GM19455 (cell line): ENCODE measurements around the gene PTPN4.
A peak's percentile ranks its signal among the peaks of the same experiment; 100 is the strongest.

Experiments
- ATAC-seq: cut with Tn5 transposase; IDR thresholded peaks from one replicate; pipeline ENCODE4 v1.9.1; 2021; ENCODE audit not compliant: unreplicated experiment

The PTPN4 gene, protein sequence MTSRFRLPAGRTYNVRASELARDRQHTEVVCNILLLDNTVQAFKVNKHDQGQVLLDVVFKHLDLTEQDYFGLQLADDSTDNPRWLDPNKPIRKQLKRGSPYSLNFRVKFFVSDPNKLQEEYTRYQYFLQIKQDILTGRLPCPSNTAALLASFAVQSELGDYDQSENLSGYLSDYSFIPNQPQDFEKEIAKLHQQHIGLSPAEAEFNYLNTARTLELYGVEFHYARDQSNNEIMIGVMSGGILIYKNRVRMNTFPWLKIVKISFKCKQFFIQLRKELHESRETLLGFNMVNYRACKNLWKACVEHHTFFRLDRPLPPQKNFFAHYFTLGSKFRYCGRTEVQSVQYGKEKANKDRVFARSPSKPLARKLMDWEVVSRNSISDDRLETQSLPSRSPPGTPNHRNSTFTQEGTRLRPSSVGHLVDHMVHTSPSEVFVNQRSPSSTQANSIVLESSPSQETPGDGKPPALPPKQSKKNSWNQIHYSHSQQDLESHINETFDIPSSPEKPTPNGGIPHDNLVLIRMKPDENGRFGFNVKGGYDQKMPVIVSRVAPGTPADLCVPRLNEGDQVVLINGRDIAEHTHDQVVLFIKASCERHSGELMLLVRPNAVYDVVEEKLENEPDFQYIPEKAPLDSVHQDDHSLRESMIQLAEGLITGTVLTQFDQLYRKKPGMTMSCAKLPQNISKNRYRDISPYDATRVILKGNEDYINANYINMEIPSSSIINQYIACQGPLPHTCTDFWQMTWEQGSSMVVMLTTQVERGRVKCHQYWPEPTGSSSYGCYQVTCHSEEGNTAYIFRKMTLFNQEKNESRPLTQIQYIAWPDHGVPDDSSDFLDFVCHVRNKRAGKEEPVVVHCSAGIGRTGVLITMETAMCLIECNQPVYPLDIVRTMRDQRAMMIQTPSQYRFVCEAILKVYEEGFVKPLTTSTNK

DNA sequence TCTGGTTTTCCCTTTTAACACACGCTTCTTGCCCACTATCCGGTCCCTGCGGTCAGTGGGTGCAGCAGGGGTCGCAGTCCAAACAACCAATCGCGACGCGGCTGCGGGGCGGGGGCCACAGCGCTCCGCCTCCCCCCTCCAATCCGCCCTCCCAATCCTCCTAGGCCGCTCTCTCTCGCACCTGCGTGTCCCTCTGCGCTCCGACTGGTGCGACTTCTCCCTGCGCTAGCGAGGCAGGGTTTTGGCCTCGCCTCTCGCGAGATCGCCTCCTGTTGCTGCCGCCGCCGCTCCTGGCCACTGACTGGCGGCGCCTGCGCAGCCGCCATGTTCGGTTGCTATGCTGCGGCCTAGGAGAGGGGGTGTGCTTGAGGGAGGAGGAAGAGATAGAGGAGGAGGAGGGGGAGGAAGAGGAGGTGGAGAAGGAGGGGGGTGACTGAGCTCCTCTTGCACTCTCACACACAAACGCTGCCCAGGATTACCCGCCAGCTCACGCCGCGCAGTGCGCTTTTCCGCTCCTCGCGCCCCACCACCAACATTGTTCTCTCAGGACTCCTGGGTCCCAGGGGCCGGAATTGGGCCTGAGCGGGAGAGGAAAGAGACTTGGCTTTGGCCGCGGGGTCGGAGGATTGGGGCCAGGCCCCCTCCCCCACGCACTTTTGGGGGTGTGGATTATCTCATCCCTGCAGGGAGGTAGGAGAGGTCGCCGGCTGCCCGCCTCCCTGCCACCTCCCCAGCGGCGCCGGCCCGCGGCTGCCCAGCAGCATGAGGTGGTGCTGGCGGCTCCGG lies at the start of gene PTPN4:
TSS of gene PTPN4 (plus strand) at position 472 of the 786 bp plus-strand sequence. CDS start 49,932 bp downstream, outside the sequence.
- peak; percentile 93 for ATAC-seq

DNA sequence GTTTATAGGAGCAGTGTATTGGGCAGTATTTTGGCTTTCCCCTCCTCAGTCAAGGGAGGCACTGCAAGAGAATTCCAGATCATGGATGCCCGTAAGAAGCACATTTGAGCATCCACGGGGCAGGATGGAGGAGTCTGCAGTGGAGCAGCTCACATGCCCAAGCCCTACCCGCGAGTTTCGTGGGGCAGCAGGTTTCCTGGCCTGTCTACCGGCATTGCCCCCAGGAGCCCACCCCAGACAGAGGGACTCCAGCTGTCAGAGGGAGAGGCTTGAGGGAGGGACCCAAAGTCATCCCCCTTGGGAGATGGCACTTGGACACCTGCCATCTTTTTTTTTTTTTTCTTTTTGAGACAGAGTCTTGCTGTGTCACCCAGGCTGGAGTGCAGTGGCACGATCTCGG lies 49.4 kb upstream of the PTPN4 start:
- no peak for ATAC-seq

DNA sequence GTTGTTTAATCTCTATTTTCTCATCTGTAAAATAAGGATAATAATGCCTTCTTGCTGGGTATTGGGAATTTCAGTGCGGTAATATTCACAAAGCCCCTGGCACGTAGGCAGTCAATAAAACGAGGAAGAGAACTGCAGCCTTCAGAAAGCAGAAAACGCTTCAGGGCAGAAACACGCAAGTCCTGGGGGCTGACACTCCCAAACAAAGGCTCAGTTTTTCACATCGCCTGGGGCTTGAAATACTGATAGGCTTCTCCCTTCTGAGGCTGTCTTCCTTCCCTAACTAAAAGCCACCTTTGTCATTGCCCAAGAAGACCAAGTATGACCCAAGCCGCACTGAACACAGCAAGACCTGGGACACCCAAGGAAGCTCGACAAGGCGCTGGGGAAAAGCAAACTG lies 48.4 kb upstream of the PTPN4 start:
- ATAC-seq: no peak

DNA sequence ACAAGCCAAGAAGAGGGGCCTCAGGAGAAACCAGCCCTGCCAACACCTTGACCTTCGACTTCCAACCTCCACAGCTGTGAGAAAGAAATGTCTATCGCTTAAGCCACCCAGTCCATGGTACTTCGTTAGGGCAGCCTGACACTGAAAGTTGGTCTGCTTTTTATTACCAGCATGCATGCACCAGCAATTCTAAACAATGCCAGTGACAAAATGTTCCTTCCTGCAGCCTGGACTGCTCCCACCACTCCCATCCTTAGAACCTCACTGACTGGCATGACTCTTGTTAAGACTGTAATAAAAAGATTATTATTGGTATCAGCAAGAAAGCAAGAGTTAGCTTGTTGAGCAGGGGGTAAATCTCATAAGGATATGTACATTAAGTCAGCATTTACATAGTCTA lies 47.2 kb upstream of the PTPN4 start:
- ATAC-seq: no peak

DNA sequence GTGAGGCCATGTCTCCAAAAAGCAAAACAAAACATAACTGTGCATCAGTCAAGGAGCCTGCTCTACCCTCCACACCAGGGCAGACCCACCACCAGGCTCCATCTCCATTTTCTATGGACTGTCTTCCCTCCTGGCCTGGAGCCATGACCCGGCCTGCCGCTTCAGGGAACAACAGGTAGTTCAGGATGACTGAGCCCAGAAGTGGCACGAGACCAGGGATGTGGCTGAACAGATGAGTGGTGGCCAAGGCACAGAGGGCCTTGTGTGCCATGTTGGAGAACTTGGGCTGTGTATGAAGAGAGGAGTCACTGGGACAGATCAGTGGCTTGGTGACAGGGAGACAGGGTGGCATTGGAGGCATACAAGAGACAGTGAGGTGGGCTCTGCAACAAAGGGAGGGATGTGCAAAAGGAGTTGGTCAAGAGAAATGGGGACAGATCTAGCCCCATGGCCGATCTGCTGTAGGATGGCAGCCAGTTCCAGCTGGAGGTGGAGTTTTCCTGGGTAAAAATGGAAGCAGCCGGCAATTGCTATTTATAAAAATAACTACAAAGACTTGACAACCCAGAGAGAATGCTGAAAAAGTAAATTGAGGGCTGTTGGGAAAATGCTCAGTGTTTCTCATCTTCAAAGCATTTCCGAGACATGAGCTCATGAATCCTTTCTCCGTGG lies 45.8 kb upstream of the PTPN4 start:
- ATAC-seq: no peak

DNA sequence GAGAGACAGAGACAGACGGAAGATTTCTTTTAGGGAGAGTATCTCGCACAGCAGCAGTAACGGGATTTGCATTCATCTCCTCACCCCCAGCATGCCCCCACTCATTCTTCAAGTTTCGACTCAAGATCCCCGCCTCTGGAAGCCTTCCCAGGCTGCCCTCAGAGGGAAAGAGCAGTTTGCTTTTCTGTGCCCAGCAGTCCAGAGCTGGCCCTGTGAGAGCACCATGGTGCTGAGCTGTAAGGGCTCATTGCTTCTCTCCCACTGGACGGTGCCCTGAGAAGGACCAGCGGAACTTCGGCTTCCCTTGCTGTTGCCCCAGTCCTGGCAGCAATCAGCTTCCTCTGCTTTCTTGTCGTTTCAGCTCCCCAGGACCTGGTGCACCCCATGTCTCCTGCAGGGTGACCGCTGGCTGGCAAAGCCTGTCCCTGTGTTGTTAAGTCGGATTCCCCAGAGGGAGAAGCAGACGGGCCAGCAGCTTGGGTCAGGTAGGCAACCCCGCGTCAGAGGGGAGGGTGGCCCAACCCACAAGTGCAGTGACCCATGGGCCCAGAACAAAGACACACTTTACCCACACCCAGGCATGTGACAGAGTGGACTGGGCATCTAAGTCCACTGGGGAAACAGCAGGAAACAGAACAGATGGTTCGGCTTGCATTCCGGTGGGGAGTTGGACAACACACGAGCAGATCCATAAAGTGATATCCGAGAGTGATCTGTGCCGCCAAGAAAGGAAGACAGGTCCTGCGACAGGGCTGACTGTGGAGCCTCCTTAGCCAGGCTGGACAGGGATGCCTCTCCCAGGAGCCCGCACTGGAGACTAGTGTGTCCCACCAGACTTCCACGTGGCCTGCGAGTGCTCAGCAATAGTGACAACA lies 44.1 kb upstream of the PTPN4 start:
- no peak for ATAC-seq

DNA sequence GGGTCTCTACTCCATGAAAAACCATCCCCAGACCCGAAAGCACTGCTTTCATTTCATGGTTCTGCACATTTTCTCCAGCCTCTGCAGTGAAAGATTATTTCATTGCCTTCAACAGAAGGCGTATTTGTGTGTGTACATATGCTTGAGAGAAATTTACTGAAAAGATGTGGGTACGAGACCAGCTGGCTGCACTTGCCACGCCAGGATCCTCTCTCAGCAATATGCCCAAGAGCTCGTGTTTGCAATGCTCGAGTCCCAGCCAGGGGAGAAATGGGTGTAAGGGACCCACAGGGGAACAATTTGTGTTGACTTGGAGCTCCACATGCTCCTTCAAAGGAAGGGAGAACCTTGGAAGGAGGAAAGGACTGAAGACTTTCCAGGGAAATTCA lies 43.4 kb upstream of the PTPN4 start:
- no peak for ATAC-seq

DNA sequence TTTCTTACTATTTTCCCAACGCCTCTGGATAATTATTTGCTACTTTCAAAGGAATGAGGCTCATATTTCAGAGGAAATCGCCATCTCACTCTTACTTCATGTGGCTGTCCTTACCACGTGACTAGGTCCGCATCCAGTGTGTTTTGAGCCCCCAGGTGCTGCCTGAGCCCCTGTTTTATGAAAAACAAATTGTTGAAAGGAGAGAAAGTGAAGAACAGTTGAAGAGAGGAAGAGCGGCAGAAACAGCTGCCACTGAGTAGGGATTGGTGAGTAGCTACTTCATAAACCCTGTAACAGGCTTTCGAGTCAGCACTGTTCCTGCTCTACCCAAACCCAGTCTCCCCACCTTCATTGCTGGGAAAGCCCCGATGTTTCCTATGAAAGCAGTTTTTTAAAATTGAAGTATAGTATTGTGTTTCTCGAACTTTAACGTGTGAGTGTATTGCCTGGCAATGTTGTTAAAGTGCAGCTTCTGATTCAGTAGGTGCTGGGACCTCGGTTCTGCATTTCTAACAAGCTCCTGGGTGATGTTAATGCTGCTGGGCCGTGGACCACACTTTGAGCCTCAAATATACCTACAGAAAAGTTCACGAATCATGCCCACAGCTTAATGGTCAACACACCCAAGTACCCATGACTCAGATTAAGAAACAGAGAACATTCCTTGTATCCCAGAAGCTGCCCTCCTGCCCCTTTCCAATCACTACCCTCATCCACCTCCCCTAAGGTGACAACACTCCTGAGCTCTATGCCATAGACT lies 41.0 kb upstream of the PTPN4 start:
- ATAC-seq: no peak

DNA sequence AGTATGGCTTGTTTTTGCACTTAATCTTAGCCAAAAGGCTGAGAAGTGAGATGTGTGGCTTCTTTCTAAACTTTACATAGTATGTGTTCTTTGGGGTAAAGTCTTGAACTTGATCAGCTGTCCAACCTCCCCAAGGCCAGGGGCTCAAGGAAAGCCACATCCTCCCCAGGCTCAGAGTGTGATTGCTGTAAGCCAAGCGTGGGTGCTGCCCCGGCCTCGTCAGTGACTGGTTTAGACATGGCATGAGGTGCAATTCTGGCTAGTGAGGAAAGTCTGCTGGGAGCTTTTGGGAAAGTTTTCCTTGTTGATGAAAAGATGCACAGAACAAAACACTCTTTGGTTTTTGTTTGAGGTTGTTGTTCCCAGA lies 40.5 kb upstream of the PTPN4 start:
- ATAC-seq: no peak

DNA sequence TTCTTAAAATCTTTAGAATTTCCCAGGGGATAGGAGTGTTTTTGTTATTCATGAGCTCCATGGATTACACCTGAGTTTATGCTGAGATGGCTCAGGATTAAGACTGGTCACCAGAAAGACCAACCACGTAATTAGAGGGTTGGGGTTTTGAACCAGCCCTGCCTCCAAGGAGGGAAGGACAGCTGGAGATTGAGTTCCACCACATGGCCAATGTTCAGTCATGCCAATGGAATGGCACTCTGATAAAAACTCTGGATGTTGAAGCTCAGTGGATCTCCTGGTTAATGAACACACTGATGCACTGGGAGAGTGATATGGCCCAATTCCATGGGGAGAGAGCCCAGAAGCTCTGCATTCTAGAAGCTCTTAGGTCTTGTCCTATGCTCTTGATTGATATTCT lies 38.7 kb upstream of the PTPN4 start:
- ATAC-seq: no peak

DNA sequence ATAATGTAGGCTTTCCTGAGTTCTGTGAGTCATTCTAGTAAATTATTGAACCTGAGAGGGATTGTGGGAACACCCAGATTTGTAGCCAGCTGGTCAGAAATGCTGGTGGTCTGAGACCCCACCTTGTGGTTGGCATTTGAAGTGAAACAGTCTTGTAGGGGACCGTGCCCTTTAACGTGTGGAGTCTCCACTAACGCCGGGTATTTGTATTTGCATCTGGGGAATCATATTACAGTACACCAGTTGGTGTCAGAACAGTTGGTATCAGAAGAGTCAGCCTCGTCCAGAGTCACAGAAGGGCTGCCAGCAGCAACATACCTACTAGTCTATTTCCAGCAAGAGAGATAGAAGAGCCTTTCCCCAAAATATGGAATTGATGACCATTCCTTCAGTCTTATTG lies 38.3 kb upstream of the PTPN4 start:
- ATAC-seq: no peak

DNA sequence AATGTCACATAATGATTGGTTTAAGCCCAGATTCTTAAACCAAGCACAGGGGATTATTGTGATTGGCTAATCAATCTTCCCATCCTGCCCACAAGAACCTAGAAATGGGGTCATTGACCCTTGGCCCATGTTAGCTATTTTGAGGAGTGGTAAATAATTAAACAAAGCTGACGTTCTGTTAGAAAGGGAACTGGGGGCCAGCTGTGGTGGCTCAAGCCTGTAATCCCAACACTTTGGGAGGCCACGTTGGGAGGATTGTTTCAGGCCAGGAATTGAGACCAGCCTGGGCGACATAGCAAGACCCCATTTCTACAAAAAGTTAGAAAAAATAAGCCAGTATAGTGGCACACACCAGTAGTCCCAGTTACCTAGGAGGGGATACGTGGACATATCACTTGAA lies 37.8 kb upstream of the PTPN4 start:
- no peak for ATAC-seq

DNA sequence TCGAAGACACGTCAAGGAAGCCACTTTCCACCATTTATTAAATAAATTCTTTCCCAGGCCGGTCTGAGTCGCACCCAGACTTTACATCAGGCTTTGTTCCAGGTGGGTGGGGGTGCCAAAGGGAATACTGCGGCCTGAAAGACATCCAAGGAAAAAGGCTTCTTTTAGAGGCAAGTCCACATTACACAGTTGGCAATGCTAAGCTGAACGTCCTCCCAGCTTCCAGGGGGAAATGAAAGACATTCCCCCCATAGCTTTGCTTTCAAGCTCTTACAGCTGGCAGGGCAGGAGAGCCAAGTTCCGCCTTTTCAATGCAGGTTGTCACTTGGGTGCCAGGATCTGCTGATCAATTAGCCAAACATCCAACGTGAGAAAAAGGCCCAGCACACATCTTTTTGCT lies 36.5 kb upstream of the PTPN4 start:
- no peak for ATAC-seq

DNA sequence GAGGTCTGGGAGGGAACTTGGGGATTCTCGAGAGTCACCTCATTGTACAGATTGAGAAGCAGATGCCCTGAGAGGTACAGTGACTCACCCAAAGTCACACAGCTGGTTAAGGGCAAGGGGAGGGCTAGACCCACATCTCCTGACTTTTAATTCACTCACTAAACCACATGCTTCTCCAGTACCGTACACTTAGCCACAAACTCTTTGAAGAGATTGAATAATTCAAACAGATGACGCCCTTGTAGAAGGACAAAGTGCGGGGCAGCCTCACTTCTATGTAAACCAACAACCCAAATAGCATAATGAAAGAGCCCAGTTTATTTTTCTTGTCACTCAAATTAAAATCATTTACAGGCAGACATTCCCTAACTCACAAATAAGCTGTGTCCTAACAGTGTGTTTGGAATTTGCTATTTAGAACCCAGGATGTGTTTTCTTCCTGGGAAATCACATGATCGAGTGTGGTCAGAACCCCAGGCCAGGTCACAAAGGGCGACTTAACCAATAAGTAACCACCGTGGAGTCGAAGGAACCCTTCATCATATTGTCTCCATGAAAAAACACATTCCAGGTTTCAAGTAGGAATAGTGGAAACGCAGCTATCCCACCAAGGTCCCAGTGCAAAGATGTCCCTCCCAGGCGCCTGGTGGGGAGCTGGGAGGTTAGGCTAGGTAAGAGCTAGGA lies 35.8 kb upstream of the PTPN4 start:
- no peak for ATAC-seq

DNA sequence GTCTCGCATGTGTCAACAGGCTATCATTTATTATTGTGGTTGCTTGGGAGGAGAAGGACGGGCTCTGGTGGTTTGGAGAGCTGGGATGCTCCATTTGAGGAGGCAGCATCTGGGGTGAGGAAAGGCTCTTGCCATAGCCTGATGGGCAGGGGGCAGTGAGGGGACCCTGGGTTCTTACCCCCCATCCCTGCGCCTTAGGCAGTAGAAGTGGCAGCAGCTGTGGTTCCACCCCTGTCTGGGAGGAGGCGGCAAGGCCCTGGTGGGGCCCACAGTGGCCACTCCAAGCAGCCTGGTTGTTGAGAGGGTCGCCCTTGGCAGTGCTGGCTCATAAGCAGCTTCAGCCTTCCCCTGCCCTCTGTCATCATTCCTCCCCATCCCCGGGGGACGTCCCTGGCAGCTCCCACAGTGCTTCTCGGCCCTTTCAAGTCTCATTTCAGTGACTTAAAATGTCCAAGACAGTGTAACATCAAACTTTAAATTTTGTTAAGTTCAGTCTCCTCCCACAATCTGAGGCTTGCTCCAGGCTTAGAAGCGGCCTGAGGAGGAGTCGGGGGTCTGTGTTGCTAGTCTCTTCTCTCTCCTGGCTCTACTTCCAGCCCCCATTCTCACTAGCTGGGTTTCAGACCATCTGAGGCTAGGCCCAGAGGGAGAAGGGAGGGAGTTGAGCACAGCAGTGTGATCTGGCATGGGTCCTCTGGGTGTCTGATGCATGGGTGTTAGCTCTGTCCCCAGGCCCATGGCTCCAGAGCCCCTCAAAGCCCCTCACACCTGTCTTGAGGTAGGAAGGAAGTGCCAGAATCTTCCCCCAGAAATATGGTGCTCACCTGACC lies 34.9 kb upstream of the PTPN4 start:
- ATAC-seq: no peak

DNA sequence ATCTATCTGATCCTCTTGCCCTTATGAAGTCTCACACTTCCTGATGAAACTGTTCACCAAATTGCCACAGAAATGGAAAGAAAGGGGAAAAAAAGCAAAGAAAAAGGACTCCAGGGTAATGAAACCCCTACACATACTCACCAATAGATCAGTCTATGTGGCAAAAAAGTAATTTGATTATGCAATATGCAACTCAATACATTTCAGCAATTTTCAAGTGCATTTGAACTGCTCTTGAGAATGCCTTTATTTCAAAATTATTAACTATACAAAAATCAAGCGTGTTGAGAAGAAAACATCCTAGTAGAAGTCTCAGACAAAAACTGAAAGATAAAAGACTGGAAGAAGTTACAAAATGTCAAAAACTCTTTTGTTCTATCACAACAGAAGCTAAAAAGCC lies 32.2 kb upstream of the PTPN4 start:
- ATAC-seq: no peak

DNA sequence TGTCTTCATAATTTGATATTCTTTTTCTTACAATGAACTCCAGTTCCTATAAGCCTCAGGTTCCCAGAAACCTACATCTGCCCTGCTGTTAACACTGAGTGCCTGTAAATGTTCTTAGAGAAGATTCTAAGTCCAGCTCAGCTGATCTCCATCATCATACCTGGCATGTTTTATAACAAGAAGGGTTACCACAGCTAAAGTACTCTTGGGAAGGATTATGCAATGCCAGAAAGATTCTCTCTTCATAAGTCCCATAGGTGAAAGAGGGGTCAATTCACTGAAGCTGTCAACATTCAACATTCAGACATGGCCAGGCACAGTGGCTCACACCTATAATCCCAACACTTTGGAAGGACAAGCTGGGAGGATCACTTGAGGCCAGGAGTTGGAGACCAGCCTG lies 31.3 kb upstream of the PTPN4 start:
- no peak for ATAC-seq

DNA sequence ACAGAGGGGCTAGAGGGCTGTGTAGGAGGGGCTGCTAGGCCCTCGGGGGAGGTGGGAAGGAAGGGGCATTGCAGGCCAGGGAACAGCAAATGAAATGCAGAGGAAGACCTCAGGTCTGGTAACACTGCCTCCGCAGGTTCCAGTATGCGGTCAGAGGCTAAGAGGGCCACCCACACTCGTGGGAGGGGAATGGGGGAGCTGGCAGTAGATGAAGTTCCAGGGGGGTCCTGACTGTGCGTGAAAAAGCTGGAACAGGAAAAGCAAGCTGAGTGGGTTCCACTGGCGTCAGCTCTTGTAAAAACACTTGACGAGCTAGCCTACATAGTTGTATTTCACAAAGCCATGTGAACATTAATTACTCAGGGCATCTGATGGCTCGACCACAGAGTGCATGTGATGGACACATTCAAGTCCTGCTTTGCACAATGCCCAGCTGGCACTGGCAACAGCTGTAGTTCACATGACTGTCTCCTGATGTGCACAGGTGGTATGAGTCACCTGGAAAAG lies 29.0 kb upstream of the PTPN4 start:
- no peak for ATAC-seq
